ENCODE measurements around the gene VAV3.
A peak's percentile ranks its signal among the peaks of the same experiment; 100 is the strongest.

The VAV3 gene

GRCh38 chr1:107835151-107835670 is 129.8 kb downstream of the VAV3 start:
- DNase-seq (ENCODE audit: low read depth in 2 of 2), result no peak

- DNase-seq (ENCODE audit: low read depth in 2 of 2), result no peak
Observed at GRCh38 chr1:107833061-107833460, 131.9 kb downstream of the VAV3 start.

- DNase-seq (ENCODE audit: low read depth in 2 of 2), result no peak
Observed at GRCh38 chr1:107831921-107832320, 133.1 kb downstream of the VAV3 start.

GRCh38 chr1:107830526-107830925 is 134.5 kb downstream of the VAV3 start:
- DNase-seq (ENCODE audit: low read depth in 2 of 2), result no peak

GRCh38 chr1:107830075-107830474 is 134.9 kb downstream of the VAV3 start:
- DNase-seq (ENCODE audit: low read depth in 2 of 2), result no peak

- no peak for DNase-seq (ENCODE audit: low read depth in 2 of 2)
Observed at GRCh38 chr1:107829036-107829770, 135.8 kb downstream of the VAV3 start.

- no peak for DNase-seq (ENCODE audit: low read depth in 2 of 2)
Observed at GRCh38 chr1:107824946-107825345, 140.0 kb downstream of the VAV3 start.

- DNase-seq (ENCODE audit: low read depth in 2 of 2), result peak in 1 of 2 donors; percentile 7
Observed at GRCh38 chr1:107821340-107821739, 143.6 kb downstream of the VAV3 start.

GRCh38 chr1:107820801-107821200 is 144.2 kb downstream of the VAV3 start:
- DNase-seq (ENCODE audit: low read depth in 2 of 2), result no peak

GRCh38 chr1:107817935-107818334 is 147.0 kb downstream of the VAV3 start:
- DNase-seq (ENCODE audit: low read depth in 2 of 2), result no peak

- DNase-seq (ENCODE audit: low read depth in 2 of 2), result no peak
Observed at GRCh38 chr1:107817206-107817605, 147.8 kb downstream of the VAV3 start.

- DNase-seq (ENCODE audit: low read depth in 2 of 2), result no peak
Observed at GRCh38 chr1:107810291-107810951, 154.6 kb downstream of the VAV3 start.

GRCh38 chr1:107807855-107808254 is 157.1 kb downstream of the VAV3 start:
- DNase-seq (ENCODE audit: low read depth in 2 of 2), result no peak

GRCh38 chr1:107807405-107807804 is 157.6 kb downstream of the VAV3 start:
- DNase-seq (ENCODE audit: low read depth in 2 of 2), result no peak

- no peak for DNase-seq (ENCODE audit: low read depth in 2 of 2)
Observed at GRCh38 chr1:107806902-107807301, 158.1 kb downstream of the VAV3 start.

- DNase-seq (ENCODE audit: low read depth in 2 of 2), result no peak
Observed at GRCh38 chr1:107804741-107805140, 160.2 kb downstream of the VAV3 start.

GRCh38 chr1:107804134-107804533 is 160.8 kb downstream of the VAV3 start:
- no peak for DNase-seq (ENCODE audit: low read depth in 2 of 2)

- no peak for DNase-seq (ENCODE audit: low read depth in 2 of 2)
Observed at GRCh38 chr1:107803579-107803978, 161.4 kb downstream of the VAV3 start.

GRCh38 chr1:107802654-107803053 is 162.3 kb downstream of the VAV3 start:
- no peak for DNase-seq (ENCODE audit: low read depth in 2 of 2)

- DNase-seq (ENCODE audit: low read depth in 2 of 2), result no peak
Observed at GRCh38 chr1:107795994-107796393, 169.0 kb downstream of the VAV3 start.

GRCh38 chr1:107795441-107795840 is 169.5 kb downstream of the VAV3 start:
- no peak for DNase-seq (ENCODE audit: low read depth in 2 of 2)

GRCh38 chr1:107794571-107794970 is 170.4 kb downstream of the VAV3 start:
- no peak for DNase-seq (ENCODE audit: low read depth in 2 of 2)

GRCh38 chr1:107793896-107794453 is 171.0 kb downstream of the VAV3 start:
- no peak for DNase-seq (ENCODE audit: low read depth in 2 of 2)
